Subcutaneous preadipocyte (primary cell): ENCODE measurements around the gene SPATA31D4. TPM values are rescaled to one million over a fixed set of nuclear protein-coding genes. Genes with fewer than 3 reads are reported as not detected.

Experiments used
- small RNA-seq: library from RNA; depleted of rRNA; stranded (forward); fragments of <200 nt; gene quantifications from one replicate; pipeline ENCODE3, GENCODE V24; 2012
- total RNA-seq: library from RNA; depleted of rRNA; stranded (reverse); fragments of >200 nt; gene quantifications from 2 replicates; pipeline ENCODE4 v1.2.3, GENCODE V29; 2012

The SPATA31D4 gene
- total RNA-seq: not detected in 2 replicates

DNA sequence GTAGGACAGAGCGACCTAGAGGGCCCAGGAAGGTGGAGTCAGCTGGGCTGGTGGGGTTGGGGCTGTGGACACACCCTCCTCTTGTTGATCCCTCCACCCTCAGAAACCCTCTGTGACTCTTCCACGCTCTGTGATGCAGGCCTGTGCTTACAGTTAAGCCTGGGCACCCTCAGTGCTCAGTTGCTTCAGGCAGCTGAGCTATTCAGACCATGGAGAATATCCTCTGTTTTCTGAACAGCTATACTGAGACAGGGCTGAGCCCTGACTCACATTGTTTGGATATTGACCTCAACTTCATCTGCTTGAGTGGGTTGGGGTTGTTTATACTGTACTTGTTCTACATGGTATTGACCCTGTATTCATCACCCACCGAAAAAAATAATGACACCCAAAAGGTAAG, at the start of gene SPATA31D4:
SPATA31D4 (plus strand) TSS at position 124 of the 400 bp plus-strand sequence; CDS start at position 210, 86 bp downstream.

DNA sequence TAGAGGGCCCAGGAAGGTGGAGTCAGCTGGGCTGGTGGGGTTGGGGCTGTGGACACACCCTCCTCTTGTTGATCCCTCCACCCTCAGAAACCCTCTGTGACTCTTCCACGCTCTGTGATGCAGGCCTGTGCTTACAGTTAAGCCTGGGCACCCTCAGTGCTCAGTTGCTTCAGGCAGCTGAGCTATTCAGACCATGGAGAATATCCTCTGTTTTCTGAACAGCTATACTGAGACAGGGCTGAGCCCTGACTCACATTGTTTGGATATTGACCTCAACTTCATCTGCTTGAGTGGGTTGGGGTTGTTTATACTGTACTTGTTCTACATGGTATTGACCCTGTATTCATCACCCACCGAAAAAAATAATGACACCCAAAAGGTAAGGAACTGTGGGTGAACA, 15.2 kb downstream of the SPATA31D4 start, which contains the start of gene SPATA31D3:
SPATA31D3 (plus strand) TSS at position 108 of the 400 bp plus-strand sequence; CDS start at position 194, 86 bp downstream.

Small RNA genes within 50 kb of the gene (small RNA-seq; reads per million reads assigned to genes)
- gene RF00189 (0.11 reads per million), gene RNA5SP287 (not detected)

Other genes with a start within 250 kb of the SPATA31D4 start
- 9.8 and 20.2 TPM in 2 replicates for gene TLE1, start 238.9 kb upstream of the SPATA31D4 start, total RNA-seq
- not detected in 2 replicates for gene SPATA31D3, start 15.1 kb downstream of the SPATA31D4 start, total RNA-seq
- gene SPATA31D1, start 60.3 kb downstream of the SPATA31D4 start, total RNA-seq: not detected in 2 replicates